Hypothalamus (tissue), 51 donors: ENCODE results near the gene CLIC5.
"Not testable (repeated sequence)": the region's sequence is repeated elsewhere in the genome, so short reads cannot be mapped to it uniquely, and the experiment has no call there.

Source experiments
- DNase-seq, 51 donors: peaks; one replicate each; lab custom pipeline; 2025; lab: John Stamatoyannopoulos, UW

CLIC5 gene

GRCh38 chr6:45929421-45930361 is 86.0 kb downstream of the CLIC5 start:
- DNase-seq, result no peak

DNA sequence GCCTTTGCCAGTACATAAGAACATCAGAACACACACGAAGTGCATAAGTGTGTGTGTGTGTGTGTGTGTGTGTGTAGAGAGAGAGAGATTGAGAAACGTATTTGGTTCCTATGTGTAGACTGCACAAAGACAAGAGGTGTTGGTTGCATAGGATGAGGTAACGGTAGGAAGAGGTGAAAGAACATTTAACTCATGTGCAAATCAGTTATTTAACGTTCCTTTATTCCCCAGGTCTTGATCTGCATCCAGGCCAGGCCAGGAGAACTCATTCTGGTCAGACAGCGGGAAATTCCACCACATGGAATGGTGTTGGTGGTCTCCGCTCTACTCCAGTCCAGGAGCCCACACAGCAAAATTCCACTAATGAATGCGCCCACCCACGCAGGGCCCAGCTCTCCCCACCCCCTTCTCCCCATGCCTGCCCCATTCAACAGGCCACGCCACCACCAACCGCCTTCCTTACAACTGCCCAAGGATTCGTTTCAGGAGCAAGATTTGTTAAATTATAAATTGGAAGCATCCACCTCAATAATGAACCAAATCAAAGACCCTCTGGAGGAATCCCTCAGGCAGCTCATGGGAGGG is 86.8 kb downstream of the CLIC5 start:
- DNase-seq, result no peak

DNA sequence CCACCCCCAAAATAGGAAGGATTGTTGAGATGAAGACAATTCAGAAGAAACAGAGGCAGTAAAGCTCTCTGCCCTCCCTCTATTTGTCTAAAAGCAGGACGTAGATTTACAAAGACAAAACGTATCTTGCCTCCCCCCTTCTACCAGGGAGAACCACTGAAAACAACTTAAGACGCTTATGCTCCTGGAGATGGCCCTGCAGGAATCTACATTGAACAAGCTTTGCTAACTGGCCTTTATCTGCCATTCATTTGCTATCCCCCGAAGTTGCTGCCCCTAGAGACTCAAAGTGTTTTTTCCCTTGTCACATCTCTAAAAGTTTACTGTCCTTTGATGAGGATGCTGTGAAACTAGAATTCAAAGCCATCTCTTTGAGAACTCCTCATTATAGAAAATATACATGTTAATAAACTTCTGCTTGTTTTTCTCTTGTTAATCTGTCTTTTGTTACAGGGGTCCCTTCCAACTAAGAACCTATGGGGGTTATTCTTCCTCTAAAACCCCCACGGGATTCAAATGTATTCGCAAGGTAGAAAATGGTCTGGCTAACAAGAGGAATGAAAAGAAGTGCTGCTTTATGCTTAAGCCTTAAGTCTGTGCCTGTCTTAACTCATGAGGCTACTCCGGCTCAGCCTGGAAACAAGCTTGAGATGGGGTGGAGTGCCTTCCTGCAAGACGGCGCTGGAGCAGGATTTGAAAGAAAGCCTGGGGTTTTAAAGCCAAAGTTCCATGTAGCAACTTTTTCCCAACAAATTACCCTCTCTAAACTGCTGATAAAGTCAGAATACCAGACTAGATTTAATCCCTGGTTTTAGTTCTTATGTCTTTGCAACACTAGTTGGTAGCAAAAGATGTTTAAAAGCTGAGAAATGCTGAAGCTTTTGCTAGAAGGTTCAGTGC is 88.0 kb downstream of the CLIC5 start:
- DNase-seq, result no peak

GRCh38 chr6:45926423-45926822 is 89.2 kb downstream of the CLIC5 start:
- not testable (repeated sequence) for DNase-seq

- DNase-seq, result no peak
Observed at GRCh38 chr6:45924763-45925342, 90.8 kb downstream of the CLIC5 start.

DNA sequence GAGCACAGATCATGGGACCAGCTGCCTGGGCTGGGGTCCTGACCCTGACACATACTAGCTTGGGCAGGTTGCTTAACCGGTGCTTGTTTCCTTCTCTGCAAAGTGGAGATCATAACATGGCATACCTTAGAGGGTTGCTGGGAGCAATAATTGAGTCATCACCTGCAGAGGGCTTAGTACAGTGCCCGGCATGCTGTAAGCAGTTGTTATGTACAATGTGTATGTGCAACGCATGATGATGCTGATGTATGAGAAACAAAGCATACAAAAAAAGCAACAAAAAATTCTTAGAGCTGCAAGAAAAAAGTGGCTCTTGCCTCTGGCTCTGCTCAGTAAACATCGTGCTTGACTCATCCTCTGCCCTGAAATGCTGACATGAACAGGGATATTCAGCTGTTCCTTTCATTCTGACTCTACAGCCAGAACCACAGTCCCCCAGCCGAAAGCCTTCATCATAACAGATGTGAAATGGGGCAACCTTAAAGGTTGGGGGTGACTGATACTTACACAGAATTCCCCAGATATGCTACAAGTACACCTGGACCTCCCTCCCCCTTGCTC is 91.7 kb downstream of the CLIC5 start:
- DNase-seq, result peak in 1 of 51 donors; percentile 21

- peak in 47 of 51 donors; percentile 2 to 70 (median 37) for DNase-seq
Observed at GRCh38 chr6:45922728-45923351, 92.8 kb downstream of the CLIC5 start.

DNA sequence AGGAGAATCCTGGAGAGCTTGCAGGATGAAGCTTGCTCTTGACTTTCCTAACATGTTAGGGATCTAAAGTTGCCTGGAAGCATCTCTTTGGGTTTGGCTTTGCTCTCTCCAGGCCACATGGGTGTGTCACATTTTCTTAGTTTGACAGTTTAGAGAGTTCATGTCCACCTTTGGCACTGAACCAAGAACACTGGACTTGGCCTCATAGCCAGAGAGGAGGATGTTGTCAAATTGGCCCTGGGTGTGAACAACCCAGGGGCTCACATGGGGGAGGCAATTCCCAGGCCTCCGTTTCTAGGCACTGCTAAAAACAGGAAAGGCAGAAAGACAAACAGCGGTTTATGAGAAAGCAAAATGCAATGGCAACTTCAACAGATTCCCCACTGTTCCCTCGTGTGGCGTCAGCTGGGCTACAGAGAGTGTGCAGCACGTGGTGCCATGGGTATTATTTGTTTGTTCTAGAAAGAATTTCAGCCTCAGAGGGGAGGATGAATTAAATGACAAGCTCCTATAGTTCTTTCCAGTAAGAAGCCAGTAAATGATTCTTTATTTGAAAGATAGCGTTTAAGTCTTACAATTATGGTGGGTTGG is 93.9 kb downstream of the CLIC5 start:
- no peak for DNase-seq

- no peak for DNase-seq
Observed at GRCh38 chr6:45920819-45921511, 94.7 kb downstream of the CLIC5 start.

DNA sequence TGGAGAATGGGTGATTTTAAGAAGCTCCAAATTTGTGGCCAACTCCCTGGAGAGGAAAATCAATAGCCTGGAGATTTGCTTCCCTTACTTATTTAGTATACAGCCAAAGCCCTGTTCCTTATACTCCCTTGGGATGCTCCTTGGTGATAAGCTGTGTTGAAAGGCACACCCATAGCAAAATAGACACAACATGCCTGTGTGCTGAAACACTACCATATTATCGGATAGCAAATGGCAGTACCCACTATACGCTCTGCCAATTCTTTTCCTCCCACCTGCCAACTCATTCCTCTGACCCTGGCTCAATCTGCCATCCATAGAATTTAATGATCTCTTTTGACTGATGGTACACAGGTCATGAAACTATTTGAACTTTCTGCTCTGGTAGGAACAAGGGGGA is 98.2 kb downstream of the CLIC5 start:
- no peak for DNase-seq

DNA sequence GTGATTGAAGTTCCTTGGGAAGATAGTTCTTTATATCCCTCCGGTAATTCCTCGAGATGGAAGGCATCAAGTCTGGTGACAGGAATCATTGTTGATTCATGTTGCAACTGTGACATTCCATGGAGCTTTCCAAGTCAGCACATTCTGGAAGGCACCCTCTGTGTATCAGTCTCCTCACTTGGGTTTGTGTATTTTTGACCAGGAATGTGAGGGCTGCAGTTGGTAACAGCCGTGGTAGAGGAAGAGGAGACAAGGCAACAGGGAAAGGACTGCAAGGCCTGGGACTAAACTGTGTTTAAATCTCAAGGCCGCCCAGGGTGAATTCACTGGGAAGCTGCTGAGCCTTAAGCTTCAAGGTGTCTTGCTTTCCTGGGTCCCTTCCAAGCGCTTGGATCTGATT is 99.0 kb downstream of the CLIC5 start:
- DNase-seq, result no peak

DNA sequence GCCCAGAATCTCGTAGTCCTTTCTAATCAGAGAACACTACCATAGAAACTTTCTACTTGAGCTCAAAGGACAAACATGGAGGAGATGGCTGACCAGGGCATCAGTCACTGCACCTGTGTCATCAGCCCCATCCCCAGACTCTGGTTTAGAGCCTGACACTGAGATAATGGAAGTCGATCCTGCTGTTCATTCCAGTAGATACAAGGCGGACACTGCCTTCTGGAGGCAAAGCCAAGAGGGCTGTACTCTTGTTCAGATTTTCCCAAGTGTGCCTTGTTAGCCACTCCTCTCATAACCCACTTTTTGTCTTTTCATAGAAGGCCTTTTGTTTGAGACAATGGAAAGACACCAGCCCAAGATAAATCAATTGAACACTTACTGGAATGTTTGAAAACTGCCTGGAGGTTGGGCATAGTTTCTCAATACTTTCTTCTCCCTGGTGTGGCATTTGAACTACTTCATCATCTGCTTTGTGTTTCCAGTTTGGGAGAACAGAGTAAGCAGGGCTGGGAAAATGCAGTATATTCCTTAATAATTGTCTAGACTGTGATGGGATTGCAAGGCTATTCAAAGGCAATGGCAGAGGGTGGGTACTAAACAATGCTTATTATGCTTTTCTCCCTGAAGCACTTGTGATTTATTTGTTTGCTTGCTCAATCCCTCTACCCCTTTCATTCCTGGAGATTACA is 99.7 kb downstream of the CLIC5 start:
- no peak for DNase-seq

DNA sequence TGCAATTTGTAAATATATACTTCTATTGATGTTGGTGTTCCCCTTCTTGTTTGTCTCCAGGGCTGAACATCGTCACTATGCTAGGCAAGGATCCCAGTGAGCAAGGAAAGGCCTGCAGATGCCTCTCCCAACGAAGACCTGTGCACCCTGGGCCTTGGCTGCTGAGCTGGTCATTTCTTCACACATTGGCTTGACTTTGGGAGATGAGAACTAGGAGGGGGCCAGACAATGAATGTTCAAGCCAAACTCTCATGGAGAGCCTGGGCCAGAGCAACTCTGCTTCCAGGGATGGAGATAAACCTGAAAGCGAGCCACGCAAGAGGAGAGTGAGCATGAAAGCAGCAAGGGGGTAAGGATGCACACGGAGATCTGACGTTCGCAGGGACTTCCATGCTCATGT is 104.0 kb downstream of the CLIC5 start:
- no peak for DNase-seq

- no peak for DNase-seq
Observed at GRCh38 chr6:45903959-45904358, 111.7 kb downstream of the CLIC5 start.

- DNase-seq, result no peak
Observed at GRCh38 chr6:45902984-45903383, 112.7 kb downstream of the CLIC5 start.

DNA sequence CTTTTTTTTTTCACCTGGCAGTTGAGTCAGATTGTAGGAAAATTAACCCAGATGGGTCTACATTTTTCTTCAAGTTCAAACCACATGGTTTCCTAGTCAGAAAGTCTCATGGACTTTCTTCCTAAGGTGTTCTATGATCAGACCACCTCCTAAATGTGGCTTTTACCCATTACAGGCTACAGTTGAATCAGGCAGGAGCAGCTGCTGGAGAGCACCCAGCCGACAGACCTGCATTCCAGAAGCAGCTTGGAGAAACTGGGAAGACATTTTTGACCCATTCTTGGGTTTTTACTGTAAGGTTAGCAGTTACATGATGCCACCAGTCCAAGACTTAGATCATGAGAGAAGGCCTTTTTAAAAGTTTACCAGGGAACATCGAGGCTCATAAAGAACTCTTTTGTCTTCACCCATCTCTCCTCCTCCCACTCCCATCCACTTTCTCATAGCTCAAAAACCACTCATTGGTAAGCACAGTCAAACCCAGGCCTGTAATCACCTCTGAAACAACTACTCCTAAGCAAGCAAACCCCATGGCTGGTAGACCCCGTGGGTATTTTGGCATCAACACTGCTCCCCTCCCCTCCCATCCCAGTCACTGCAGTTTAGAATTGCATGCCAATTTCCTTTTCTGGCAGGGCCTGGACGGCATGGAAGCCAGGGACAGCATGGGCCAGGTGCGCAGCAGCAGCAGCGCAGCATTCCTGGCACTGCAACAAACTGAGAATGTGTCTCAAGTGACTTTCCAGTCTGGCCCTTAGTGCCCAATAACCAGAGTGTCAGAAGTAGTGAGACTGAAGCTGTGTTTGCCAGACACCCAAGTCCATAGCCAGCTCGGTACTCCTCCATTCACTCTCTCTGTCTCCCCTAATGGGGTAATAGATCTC is 113.7 kb downstream of the CLIC5 start:
- no peak for DNase-seq
